ENCODE measurements around the gene SYCE3. TPM values are rescaled to one million over a fixed set of nuclear protein-coding genes. Genes with fewer than 3 reads are reported as not detected.

Gene SYCE3
- total RNA-seq, 8 experiments from 2014 or later: 0.87 to 1.2 TPM; not detected in 6

DNA sequence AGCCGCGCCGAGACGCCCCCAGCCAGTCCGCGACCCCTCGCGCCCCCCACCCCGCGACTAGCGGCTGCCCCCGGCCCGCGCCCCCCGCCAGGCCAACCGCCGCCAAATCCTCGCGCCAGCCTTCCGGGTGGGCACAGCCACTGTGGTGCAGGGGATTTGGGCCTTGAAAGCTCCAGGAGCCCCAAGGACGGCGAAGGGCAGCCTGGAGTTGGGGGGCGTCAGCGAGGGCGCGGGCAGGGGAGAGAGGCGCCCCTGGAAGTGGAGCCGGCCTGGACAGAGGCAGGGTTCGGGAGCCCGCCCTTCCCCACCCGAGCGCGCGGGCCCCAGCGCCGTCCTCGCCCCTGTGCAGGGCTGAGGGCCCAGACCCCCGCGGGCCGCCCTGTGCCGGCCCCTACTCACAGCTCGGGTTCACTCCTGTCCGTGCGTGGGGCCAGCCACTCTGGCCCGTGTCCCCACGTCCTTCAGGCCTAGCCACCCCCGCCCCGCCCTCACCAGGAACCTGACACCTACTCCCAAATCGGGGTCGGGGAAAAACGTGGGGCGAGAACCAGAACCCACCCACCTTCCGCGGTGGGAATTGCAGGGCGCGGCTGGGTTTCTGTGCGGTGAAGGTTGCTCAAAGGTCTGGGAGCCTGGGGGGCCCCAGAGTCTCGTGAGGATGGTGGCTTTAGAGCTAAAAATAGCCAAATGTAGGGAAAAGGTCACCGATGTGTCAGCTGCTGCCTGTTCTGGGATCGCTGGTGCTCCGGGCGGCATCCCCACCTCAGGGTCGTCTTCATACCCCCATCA, 15.5 kb upstream of the SYCE3 start, which contains the start of gene CPT1B:
CPT1B (minus strand) TSS at position 441 of the 789 bp plus-strand sequence. CDS start 512 bp downstream, outside the sequence.
- Histone ChIP-seq H3K4me1 (replicated peaks in 1 of 2) (peaks cover 5 to 7% of the 10 kb centered on the region in 2 donors), H3K27ac (no peak within 1 kb of the TSS), H3K4me3 (no peak within 1 kb of the TSS)
- WGBS, 10 experiments: 15% methylated on average over 14 of the region's 63 CpGs; no CpG with 5 or more reads in 9 of the 10 experiments
- in situ Hi-C loops (cut with MboI; ENCODE audit: low pct_unique_long_range_greater_than_20kb in 2 of 9, low sequenced_read_pairs in 9 of 9, unreplicated experiment in 9 of 9): no loop called here
- no peak for ATAC-seq (replicated peaks in 6 of 8)

DNA sequence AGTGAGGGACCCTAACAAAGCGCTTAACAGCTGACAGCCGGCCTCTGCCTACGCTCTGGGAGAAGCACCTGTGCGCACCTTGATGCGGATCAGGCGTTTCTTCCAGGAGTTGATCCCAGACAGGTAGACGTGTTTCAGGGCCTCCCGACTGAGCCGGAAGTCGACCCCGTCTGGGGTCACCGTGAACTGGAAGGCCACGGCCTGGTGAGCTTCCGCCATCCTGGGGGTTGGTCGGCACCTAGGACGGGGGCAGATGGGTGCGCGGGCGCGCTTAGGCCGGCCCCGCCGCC, 14.9 kb upstream of the SYCE3 start:
- Histone ChIP-seq H3K4me3 (no peak overlapping the region), H3K27ac (no peak overlapping the region), H3K4me1 (replicated peaks in 1 of 2) (peaks cover 5 to 7% of the 10 kb centered on the region in 2 donors)
- no peak for ATAC-seq (replicated peaks in 6 of 8)
- in situ Hi-C loops (cut with MboI; ENCODE audit: low pct_unique_long_range_greater_than_20kb in 2 of 9, low sequenced_read_pairs in 9 of 9, unreplicated experiment in 9 of 9): no loop called here
- no CpG with 5 or more reads among the region's 23 CpGs for WGBS, 10 experiments

DNA sequence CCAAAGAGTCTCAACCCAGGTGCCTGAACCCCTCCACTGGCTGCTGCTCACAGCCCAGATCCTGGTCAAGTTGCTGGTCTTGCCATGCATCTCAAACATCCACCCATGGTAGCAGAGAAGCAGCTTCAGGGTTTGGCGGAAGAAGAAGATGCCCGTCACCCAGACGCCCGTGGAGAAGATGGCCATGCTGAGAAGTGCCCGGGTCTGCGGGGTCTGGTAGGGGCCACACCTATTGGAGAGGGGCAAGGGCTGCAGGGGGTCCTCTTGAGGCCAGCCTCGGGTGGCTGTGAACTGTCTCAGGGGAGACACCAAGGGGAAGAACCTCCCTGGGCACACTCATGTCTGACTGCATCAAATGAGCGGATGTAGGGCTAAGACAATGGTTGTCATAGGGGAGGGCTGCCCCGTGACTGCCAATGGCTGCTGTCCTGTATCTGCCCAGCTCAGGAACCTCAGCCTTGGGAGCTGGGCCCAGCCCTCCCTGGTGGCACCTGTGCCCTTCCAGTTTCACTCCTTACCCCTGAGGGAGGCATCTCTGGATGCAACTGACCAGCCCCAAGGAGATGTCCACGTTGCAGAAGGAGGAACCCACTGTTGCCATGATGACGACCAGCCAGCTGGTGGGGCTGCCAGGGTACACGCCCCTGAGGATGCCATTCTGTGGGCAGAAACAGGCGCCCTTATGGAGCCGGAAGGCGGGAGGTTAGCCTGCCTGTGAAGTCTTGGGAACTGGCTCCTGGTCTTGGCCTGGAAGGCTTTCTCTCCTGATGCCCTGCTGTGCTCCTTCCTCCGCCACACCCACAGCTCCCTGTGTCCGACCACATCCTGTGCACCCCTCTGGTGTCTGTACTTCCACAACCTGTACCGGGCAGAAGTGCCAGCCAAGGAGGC, 14.3 kb upstream of the SYCE3 start:
- H3K27ac ChIP-seq: no peak overlapping the region
- 60 to 80% methylated on average over 1 to 2 of the region's 18 CpGs; no CpG with 5 or more reads in 8 of the 10 experiments for WGBS, 10 experiments
- peaks cover 5 to 7% of the 10 kb centered on the region in 2 donors for H3K4me1 ChIP-seq (replicated peaks in 1 of 2)
- H3K4me3 ChIP-seq: no peak overlapping the region
- in situ Hi-C loops (cut with MboI; ENCODE audit: low pct_unique_long_range_greater_than_20kb in 2 of 9, low sequenced_read_pairs in 9 of 9, unreplicated experiment in 9 of 9): no loop called here
- no peak for ATAC-seq (replicated peaks in 6 of 8)

DNA sequence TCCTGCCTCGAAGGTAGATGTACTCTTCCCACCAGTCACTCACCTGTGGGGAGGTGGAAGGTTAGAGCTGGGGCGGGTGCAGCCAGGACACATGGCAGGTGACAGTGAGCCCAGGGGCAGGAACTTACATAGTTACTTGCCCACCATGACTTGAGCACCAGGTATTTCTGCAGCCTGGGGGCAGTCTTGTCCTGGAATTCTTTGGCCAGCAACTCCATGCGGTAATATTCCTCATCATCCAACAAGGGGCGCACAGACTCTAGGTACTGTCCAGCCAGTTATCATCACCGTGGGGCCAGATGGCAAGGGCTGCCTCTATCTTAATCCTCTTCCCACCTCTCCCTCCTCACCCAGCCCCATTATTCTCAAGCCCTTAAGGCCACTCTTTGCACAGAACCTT, 13.4 kb upstream of the SYCE3 start:
- in situ Hi-C loops (cut with MboI; ENCODE audit: low pct_unique_long_range_greater_than_20kb in 2 of 9, low sequenced_read_pairs in 9 of 9, unreplicated experiment in 9 of 9): no loop called here
- no peak overlapping the region for H3K4me3 ChIP-seq
- H3K27ac ChIP-seq: no peak overlapping the region
- peak in 7 of 8 experiments; percentile 36 to 78 (median 58) for ATAC-seq (replicated peaks in 6 of 8)
- WGBS, 10 experiments: 0 to 90% (median 49%) methylated on average over 1 to 3 of the region's 5 CpGs; no CpG with 5 or more reads in 5 of the 10 experiments
- H3K4me1 ChIP-seq (replicated peaks in 1 of 2): no peaks in the 10 kb centered on the region

DNA sequence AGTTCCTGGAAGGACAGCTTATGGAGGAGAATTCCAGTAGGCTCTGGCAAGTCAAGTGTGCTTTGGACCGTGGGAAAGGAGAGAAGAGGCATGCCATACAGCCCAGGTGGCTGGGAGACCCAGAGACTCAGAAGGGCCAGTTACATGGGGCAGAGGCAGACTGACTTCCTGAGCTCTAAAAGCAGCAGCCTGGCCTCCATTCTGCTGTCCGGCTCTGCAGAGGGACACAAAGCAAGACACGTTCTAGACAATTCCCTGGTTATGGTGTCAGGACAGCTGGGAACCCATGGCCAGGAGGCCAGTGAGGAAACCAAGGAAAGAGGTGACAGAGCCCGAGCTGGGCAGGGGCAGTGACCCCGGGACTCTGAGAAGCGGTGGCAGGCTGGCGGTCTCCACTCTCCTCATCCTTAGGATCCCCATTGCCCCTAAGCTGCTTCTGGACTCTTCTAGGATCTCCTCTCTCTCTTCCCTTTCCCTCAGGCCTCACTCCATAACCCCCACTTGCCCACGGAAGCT, 12.8 kb upstream of the SYCE3 start:
- WGBS, 10 experiments: 72 to 100% (median 80%) methylated on average over 1 to 5 of the region's 8 CpGs; no CpG with 5 or more reads in 3 of the 10 experiments
- no peak for ATAC-seq (replicated peaks in 6 of 8)
- Histone ChIP-seq H3K4me1 (replicated peaks in 1 of 2) (no peaks in the 10 kb centered on the region), H3K4me3 (no peak overlapping the region), H3K27ac (no peak overlapping the region)
- in situ Hi-C loops (cut with MboI; ENCODE audit: low pct_unique_long_range_greater_than_20kb in 2 of 9, low sequenced_read_pairs in 9 of 9, unreplicated experiment in 9 of 9): no loop called here

DNA sequence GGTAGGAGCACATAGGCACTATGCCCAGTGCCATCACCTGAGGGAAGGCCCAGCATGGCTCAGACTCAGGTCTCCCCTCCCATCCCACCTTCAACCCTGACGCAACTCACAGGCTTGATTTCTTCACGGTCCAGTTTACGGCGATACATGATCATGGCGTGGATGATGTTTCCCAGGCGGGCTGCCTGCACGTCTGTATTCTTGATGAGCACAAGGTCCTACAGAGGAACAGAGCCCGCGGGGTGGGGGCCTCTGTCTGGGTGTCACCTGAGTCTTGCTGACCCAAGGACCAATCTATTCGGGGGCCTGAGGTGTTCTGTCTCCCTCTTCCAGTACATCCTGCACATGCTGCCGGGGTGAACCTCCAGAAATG, 11.7 kb upstream of the SYCE3 start:
- Histone ChIP-seq H3K27ac (no peak overlapping the region), H3K4me1 (replicated peaks in 1 of 2) (no peaks in the 10 kb centered on the region), H3K4me3 (no peak overlapping the region)
- in situ Hi-C loops (cut with MboI; ENCODE audit: low pct_unique_long_range_greater_than_20kb in 2 of 9, low sequenced_read_pairs in 9 of 9, unreplicated experiment in 9 of 9): no loop called here
- WGBS, 10 experiments: 76 to 100% (median 96%) methylated on average over 1 to 10 of the region's 11 CpGs; no CpG with 5 or more reads in 7 of the 10 experiments
- no peak for ATAC-seq (replicated peaks in 6 of 8)

DNA sequence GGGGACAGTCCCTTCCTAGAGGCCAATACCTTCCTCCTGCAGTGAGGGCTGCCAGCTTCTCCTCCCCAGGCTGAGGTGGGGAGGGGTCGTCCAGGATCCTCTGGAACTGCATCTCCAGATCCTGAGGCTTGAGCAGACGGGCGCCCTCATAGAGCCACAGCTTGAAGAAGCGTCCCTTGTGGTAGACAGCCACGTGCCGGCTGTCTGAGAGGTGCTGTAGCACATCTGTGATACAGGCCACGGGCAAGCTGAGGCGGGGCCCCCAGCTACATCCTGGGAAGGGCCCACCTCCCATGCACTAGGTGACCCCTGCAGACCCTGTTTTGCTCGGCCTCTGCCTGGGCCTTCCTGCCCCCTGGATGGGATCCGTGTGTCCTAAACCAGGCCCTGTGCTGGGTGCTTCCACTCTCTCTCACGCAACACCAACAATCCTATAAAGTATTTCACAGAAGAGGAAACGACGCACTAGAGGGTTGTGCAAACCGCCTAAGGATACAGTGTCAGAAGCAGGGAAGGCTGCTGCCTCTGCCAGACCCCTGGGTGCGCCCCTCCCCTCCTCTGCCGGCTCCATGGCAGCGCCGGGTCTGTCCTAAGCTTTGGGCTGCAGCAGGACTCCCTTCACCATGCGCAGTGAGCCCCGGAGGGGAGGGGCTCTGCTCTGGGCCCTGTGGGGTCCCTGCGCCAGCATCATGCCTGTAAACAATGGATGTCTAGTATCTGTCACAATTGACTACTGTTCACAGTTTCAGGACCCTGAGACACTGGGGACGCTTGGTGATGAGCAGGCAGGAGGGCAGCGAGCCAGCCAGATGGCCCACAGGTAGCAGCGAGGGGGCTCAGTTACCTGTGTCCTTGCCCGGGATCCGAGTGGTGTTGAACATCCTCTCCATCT, 11.0 kb upstream of the SYCE3 start:
- WGBS, 10 experiments: 17 to 100% (median 93%) methylated on average over 1 to 8 of the region's 26 CpGs; no CpG with 5 or more reads in 3 of the 10 experiments
- in situ Hi-C loops (cut with MboI; ENCODE audit: low pct_unique_long_range_greater_than_20kb in 2 of 9, low sequenced_read_pairs in 9 of 9, unreplicated experiment in 9 of 9): no loop called here

DNA sequence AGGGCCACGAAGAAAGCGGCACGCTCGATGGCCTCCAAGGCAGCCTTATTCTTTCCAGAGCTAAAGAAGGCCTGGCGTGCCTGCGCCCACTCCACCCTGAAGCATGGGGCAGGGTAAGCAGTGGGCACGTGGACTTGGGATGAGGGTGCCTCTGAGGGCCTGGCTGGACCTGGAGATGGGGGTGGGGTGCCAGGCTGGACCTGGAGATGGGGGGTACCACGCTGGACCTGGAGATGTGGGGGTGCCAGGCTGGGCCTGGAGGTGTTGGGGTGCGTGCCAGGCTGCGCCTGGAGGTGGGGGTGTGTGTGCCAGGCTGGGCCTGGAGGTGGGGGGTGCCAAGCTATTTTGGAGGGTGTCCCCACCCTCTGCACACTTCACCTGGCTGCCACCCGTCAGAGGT, 10.2 kb upstream of the SYCE3 start:
- peak in 2 of 8 experiments; percentile 5 to 6 for ATAC-seq (replicated peaks in 6 of 8)
- Histone ChIP-seq H3K4me1 (replicated peaks in 1 of 2) (no peaks in the 10 kb centered on the region), H3K27ac (no peak overlapping the region), H3K4me3 (no peak overlapping the region)
- WGBS, 10 experiments: 50 to 100% (median 95%) methylated on average over 1 to 4 of the region's 11 CpGs; no CpG with 5 or more reads in 6 of the 10 experiments
- in situ Hi-C loops (cut with MboI; ENCODE audit: low pct_unique_long_range_greater_than_20kb in 2 of 9, low sequenced_read_pairs in 9 of 9, unreplicated experiment in 9 of 9): no loop called here

More for the DNA sequence above, 11.0 kb upstream of the SYCE3 start:
- no peak for ATAC-seq (replicated peaks in 6 of 8)
- Histone ChIP-seq H3K27ac (no peak overlapping the region), H3K4me1 (replicated peaks in 1 of 2) (no peaks in the 10 kb centered on the region), H3K4me3 (no peak overlapping the region)

DNA sequence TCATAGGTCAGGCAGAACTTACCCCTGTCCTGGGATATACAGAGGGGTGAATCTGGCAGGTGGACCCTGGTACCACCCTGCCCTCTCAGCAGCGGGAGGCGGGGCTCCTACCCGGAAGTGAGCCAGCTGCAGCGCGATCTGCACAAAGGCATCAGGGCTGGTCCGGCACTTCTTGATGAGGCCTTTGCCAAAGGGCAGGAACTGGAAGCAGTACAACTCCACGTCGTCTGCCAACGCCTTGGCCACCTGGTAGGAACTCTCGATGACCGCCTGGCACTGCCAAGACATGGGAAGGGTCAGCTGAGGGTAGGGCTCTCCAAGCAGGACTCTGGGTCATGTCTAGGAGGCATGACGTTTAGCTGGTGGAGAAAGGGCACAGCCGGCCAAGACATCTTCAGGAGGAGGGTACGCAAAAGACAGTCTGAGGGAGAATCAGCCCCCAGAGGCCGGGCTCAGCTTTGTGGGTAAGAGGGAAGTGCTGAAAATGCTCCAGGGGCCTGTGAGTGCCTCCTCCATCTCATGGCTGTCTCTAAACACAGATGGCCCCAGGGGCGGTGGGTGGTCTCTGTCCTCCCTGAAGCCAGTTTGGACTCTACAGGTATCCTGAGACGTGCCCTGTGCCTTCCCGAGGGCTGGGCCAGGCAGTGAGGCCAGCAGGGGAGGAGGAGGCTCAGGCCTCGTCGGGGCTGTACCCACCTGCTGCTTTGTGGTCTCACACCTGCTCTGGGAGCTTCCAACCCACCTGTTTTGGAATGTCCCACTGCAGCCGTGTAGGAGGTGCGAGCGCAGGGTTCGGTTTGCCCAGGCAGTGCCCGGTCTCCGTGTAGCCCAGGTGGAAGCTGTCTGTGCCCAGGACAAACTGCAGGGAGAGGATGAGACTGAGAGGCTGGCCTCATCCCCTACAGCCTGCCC, 8.8 kb upstream of the SYCE3 start:
- H3K4me3 ChIP-seq: no peak overlapping the region
- ATAC-seq (replicated peaks in 6 of 8): no peak
- in situ Hi-C loops (cut with MboI; ENCODE audit: low pct_unique_long_range_greater_than_20kb in 2 of 9, low sequenced_read_pairs in 9 of 9, unreplicated experiment in 9 of 9): no loop called here
- no peak overlapping the region for H3K27ac ChIP-seq
- WGBS, 10 experiments: 60 to 96% (median 77%) methylated on average over 1 to 11 of the region's 26 CpGs; no CpG with 5 or more reads in 5 of the 10 experiments
- H3K4me1 ChIP-seq (replicated peaks in 1 of 2): no peaks in the 10 kb centered on the region

DNA sequence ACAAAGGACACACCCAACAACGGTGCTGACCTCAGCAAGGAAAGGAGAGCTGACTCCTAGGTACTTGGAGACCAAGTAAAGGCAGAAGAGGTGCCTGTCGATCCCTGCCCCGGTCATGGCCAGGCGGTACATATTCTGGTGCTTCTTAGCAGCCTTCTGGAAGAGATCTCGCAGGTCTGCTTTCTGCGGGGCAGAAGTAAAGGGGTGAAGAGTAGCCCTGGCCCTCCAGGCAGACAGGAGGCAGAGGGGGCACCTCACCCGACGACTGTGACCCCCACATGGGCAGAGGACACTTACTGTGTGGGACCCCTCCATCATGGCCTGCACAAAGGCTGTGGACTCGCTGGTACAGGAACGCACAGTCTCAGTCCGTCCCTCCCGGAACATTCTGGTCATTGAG, 8.1 kb upstream of the SYCE3 start:
- no peak for ATAC-seq (replicated peaks in 6 of 8)
- WGBS, 10 experiments: 0 to 100% (median 80%) methylated on average over 1 to 5 of the region's 12 CpGs; no CpG with 5 or more reads in 5 of the 10 experiments
- H3K4me3 ChIP-seq: no peak overlapping the region
- H3K4me1 ChIP-seq (replicated peaks in 1 of 2): no peaks in the 10 kb centered on the region
- in situ Hi-C loops (cut with MboI; ENCODE audit: low pct_unique_long_range_greater_than_20kb in 2 of 9, low sequenced_read_pairs in 9 of 9, unreplicated experiment in 9 of 9): no loop called here
- no peak overlapping the region for H3K27ac ChIP-seq

DNA sequence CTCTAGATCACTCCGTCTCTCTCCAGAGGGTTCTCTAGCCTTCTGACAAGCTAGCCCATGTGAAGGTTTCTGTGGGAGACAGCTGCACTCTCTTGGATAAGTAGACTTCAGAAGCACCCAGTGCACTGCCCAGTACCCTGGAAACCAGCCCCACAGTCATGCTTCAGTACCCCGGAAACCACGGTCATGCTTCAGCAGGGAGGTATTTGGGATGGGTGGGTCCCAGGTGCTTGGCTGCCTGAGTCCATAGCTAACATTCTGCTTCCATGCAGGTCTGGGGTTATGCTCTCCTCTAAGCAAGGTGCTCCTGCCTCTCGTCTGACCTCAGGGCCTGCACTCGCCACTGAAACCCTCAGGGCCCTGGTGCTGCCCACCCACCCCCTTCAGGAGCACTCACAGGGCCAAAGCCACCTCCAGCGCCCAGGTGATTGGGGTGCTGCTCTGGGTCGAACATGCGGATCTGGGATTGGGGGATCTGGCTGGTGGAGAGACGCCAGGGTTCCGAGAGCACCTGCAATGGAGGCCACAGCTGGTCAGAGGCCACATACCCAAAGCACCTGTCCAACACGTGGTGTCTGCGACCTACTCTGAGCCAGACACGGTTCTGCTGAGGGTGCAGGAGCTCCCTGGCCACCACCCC, 7.3 kb upstream of the SYCE3 start:
- 73 to 92% (median 85%) methylated on average over 1 to 6 of the region's 13 CpGs; no CpG with 5 or more reads in 6 of the 10 experiments for WGBS, 10 experiments
- H3K27ac ChIP-seq: no peak overlapping the region
- H3K4me3 ChIP-seq: no peak overlapping the region
- in situ Hi-C loops (cut with MboI; ENCODE audit: low pct_unique_long_range_greater_than_20kb in 2 of 9, low sequenced_read_pairs in 9 of 9, unreplicated experiment in 9 of 9): no loop called here
- no peak for ATAC-seq (replicated peaks in 6 of 8)
- no peaks in the 10 kb centered on the region for H3K4me1 ChIP-seq (replicated peaks in 1 of 2)
